Measurements from ENCODE around the gene DFFA.

- TF ChIP-seq, protein P1, sequence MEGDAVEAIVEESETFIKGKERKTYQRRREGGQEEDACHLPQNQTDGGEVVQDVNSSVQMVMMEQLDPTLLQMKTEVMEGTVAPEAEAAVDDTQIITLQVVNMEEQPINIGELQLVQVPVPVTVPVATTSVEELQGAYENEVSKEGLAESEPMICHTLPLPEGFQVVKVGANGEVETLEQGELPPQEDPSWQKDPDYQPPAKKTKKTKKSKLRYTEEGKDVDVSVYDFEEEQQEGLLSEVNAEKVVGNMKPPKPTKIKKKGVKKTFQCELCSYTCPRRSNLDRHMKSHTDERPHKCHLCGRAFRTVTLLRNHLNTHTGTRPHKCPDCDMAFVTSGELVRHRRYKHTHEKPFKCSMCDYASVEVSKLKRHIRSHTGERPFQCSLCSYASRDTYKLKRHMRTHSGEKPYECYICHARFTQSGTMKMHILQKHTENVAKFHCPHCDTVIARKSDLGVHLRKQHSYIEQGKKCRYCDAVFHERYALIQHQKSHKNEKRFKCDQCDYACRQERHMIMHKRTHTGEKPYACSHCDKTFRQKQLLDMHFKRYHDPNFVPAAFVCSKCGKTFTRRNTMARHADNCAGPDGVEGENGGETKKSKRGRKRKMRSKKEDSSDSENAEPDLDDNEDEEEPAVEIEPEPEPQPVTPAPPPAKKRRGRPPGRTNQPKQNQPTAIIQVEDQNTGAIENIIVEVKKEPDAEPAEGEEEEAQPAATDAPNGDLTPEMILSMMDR (IDR thresholded peaks at IDR 0.05; ENCODE audit: low read depth, low read length, missing input control) = no peak
- no peak for TF ChIP-seq TAF1 (conservative IDR thresholded peaks at IDR 0.05)
- TF ChIP-seq EGR1 (IDR thresholded peaks at IDR 0.05; ENCODE audit: low read depth in 2 of 2) = no peak
- no peak for TF ChIP-seq MAX (IDR thresholded peaks at IDR 0.05)
- no peak for TF ChIP-seq RXRA (IDR thresholded peaks at IDR 0.05)
- no peak for TF ChIP-seq YY1 (IDR thresholded peaks at IDR 0.05)
- TF ChIP-seq HNF4G (IDR thresholded peaks at IDR 0.05) = no peak
- no peak for TF ChIP-seq SP1 (IDR thresholded peaks at IDR 0.05)
- TF ChIP-seq, protein P2, sequence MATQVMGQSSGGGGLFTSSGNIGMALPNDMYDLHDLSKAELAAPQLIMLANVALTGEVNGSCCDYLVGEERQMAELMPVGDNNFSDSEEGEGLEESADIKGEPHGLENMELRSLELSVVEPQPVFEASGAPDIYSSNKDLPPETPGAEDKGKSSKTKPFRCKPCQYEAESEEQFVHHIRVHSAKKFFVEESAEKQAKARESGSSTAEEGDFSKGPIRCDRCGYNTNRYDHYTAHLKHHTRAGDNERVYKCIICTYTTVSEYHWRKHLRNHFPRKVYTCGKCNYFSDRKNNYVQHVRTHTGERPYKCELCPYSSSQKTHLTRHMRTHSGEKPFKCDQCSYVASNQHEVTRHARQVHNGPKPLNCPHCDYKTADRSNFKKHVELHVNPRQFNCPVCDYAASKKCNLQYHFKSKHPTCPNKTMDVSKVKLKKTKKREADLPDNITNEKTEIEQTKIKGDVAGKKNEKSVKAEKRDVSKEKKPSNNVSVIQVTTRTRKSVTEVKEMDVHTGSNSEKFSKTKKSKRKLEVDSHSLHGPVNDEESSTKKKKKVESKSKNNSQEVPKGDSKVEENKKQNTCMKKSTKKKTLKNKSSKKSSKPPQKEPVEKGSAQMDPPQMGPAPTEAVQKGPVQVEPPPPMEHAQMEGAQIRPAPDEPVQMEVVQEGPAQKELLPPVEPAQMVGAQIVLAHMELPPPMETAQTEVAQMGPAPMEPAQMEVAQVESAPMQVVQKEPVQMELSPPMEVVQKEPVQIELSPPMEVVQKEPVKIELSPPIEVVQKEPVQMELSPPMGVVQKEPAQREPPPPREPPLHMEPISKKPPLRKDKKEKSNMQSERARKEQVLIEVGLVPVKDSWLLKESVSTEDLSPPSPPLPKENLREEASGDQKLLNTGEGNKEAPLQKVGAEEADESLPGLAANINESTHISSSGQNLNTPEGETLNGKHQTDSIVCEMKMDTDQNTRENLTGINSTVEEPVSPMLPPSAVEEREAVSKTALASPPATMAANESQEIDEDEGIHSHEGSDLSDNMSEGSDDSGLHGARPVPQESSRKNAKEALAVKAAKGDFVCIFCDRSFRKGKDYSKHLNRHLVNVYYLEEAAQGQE (IDR thresholded peaks at IDR 0.05) = no peak
- no peak for TF ChIP-seq GABPA (IDR thresholded peaks at IDR 0.05 in 1 of 2, conservative IDR thresholded peaks at IDR 0.05 in 1 of 2)
- TF ChIP-seq JUND (IDR thresholded peaks at IDR 0.05) = no peak
- TF ChIP-seq, protein P3, sequence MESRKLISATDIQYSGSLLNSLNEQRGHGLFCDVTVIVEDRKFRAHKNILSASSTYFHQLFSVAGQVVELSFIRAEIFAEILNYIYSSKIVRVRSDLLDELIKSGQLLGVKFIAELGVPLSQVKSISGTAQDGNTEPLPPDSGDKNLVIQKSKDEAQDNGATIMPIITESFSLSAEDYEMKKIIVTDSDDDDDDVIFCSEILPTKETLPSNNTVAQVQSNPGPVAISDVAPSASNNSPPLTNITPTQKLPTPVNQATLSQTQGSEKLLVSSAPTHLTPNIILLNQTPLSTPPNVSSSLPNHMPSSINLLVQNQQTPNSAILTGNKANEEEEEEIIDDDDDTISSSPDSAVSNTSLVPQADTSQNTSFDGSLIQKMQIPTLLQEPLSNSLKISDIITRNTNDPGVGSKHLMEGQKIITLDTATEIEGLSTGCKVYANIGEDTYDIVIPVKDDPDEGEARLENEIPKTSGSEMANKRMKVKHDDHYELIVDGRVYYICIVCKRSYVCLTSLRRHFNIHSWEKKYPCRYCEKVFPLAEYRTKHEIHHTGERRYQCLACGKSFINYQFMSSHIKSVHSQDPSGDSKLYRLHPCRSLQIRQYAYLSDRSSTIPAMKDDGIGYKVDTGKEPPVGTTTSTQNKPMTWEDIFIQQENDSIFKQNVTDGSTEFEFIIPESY (IDR thresholded peaks at IDR 0.05) = no peak
Measured at GRCh38 chr1:10494418-10494753, 22.1 kb upstream of the DFFA start.
